Measurements from ENCODE around the gene FMNL2. TPM values are rescaled to one million over a fixed set of nuclear protein-coding genes. Genes with fewer than 3 reads are reported as not detected.
A peak's percentile ranks its signal among the peaks of the same experiment; 100 is the strongest.
"Not testable (repeated sequence)": the region's sequence is repeated elsewhere in the genome, so short reads cannot be mapped to it uniquely, and the experiment has no call there.

FMNL2 gene
- total RNA-seq, 1 donor from 2014 or later = 6.4 TPM

- intact Hi-C loops (cut with micrococcal nuclease) = no loop called here
- peak; percentile 88 for ATAC-seq
- no peak for DNase-seq
Measured at GRCh38 chr2:152499896-152500735, 165.1 kb downstream of the FMNL2 start.

- intact Hi-C loops (cut with micrococcal nuclease) = no loop called here
- DNase-seq (peak; percentile 63), ATAC-seq (peak; percentile 51)
Measured at GRCh38 chr2:152500772-152501171, 165.8 kb downstream of the FMNL2 start.

- intact Hi-C loops (cut with micrococcal nuclease) = no loop called here
- no peak for ATAC-seq
- no peak for DNase-seq
Measured at GRCh38 chr2:152501666-152502065, 166.7 kb downstream of the FMNL2 start.

GRCh38 chr2:152504618-152505017 is 169.6 kb downstream of the FMNL2 start:
- DNase-seq = no peak
- intact Hi-C loops (cut with micrococcal nuclease) = no loop called here
- ATAC-seq = no peak

GRCh38 chr2:152505495-152505906 is 170.5 kb downstream of the FMNL2 start:
- DNase-seq (peak; percentile 55), ATAC-seq (peak; percentile 84)
- intact Hi-C loops (cut with micrococcal nuclease) = no loop called here

GRCh38 chr2:152506843-152507242 is 171.9 kb downstream of the FMNL2 start:
- intact Hi-C loops (cut with micrococcal nuclease) = no loop called here
- no peak for ATAC-seq
- no peak for DNase-seq

GRCh38 chr2:152507907-152508306 is 172.9 kb downstream of the FMNL2 start:
- DNase-seq (no peak), ATAC-seq (no peak)
- intact Hi-C loops (cut with micrococcal nuclease) = no loop called here

GRCh38 chr2:152508446-152508845 is 173.5 kb downstream of the FMNL2 start:
- intact Hi-C loops (cut with micrococcal nuclease) = no loop called here
- ATAC-seq (no peak), DNase-seq (no peak)

- DNase-seq (no peak), ATAC-seq (no peak)
- intact Hi-C loops (cut with micrococcal nuclease) = no loop called here
Measured at GRCh38 chr2:152509772-152510491, 175.0 kb downstream of the FMNL2 start.

DNA sequence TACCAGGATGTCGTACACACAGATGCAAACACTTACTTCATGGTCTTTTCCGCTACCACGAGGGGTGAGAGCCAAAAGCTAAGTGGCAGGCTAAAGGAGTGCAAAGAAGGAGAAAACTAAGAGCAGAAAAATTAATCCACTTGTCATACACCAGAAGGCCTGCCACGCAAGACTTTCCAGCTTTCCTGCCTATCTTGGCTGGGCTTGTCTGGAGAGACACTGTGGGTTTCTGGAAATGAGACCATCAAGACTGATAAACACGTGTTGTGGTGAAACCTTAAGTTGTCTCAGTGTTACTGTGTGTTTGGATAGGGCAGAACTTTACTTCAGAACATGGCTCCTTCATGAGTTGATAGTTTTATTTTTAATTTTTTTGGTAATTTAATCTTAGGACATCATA is 175.6 kb downstream of the FMNL2 start:
- ATAC-seq (no peak), DNase-seq (no peak)
- intact Hi-C loops (cut with micrococcal nuclease) = no loop called here

GRCh38 chr2:152511981-152512380 is 177.0 kb downstream of the FMNL2 start:
- ATAC-seq = no peak

GRCh38 chr2:152513029-152513428 is 178.1 kb downstream of the FMNL2 start:
- no peak for DNase-seq
- no peak for ATAC-seq
- intact Hi-C loops (cut with micrococcal nuclease) = no loop called here

More at GRCh38 chr2:152511981-152512380, 177.0 kb downstream of the FMNL2 start:
- DNase-seq = no peak
- intact Hi-C loops (cut with micrococcal nuclease) = no loop called here

- intact Hi-C loops (cut with micrococcal nuclease) = no loop called here
- peak; percentile 32 for DNase-seq
- no peak for ATAC-seq
Measured at GRCh38 chr2:152513681-152514080, 178.7 kb downstream of the FMNL2 start.

- ATAC-seq = no peak
- intact Hi-C loops (cut with micrococcal nuclease) = no loop called here
- no peak for DNase-seq
Measured at GRCh38 chr2:152518034-152518433, 183.1 kb downstream of the FMNL2 start.

DNA sequence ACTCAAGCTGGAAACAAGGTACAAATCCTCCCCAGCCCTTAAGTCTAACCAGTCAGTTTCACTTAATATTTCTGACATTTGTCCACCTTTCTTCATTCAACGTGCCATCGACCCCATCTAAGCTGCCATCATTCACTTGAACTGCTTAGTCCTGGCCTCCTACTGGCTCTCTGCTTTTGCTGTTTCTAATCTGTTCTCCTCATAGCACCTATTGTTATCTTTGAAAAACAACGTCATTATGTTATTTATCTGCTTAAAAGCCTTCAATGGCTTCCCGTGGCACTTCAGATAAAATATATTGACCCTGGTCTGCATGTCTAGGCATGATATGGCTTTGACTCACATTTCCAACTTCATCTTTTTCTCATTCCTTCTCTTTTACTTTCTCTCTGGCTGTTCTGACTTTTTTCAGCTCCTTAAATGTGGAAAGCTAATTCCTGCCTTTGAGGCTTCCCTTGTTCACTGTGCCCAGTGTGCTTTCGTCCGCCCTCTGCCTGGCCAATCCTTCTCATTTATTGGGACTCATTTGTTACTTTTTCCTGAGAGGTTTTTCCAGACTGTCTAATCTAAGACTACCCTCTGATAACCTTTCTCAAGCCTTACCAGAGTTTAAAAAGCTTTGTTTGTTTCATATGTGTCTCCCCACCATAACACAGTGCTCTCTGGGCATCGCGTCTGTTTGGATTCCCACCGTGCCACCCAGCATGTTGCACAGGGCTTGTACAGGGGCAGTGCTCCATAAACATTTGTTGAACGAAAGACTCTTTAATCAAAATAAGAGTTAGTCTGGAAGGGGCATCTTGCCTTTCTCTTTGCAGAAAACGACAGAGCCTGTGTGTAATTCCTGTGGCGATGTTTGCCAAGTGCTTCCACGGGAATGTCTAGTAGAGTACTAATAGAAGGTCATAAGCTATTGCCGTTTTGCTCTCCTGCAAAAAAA is 183.9 kb downstream of the FMNL2 start:
- ATAC-seq = peak; percentile 60
- no peak for DNase-seq
- intact Hi-C loops (cut with micrococcal nuclease) = no loop called here

DNA sequence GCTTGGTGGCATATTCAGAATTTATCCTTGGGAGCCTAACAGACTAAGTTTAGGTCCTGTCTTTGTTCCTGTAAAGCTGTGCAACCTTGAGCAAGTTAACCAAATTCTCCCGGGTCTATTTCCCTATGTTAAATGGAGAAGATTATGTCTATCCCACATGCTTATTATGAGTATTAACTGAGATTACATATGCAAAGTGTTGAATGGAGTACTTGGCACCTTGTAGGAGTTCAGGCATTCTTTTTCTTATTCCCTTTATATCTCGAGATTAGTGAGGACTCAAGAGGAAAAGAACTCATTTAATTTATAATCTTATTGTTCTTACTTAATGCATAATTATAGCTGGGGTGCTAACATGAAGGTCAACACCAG is 184.6 kb downstream of the FMNL2 start:
- no peak for ATAC-seq
- no peak for DNase-seq
- intact Hi-C loops (cut with micrococcal nuclease) = no loop called here

- DNase-seq = no peak
- intact Hi-C loops (cut with micrococcal nuclease) = no loop called here
- no peak for ATAC-seq
Measured at GRCh38 chr2:152520759-152521158, 185.8 kb downstream of the FMNL2 start.

- ATAC-seq; intact Hi-C loops (cut with micrococcal nuclease); DNase-seq: not testable (repeated sequence)
Measured at GRCh38 chr2:152522446-152522845, 187.5 kb downstream of the FMNL2 start.

GRCh38 chr2:152523091-152523490 is 188.1 kb downstream of the FMNL2 start:
- DNase-seq = no peak
- intact Hi-C loops (cut with micrococcal nuclease) = no loop called here
- ATAC-seq = no peak

Measured in left ventricle myocardium superior (tissue), 1 donor.